Activated CD4-positive, alpha-beta T cell treated with anti-CD3 and anti-CD28 coated beads, Interleukin-2, Interleukin-4, amounts not matched to agents 100 ng/mL and 50 ng/mL, durations not matched to agents 16 hours and 8 hours (primary cell): Measurements from ENCODE around the gene CNTN6.
"Not testable (repeated sequence)": the region's sequence is repeated elsewhere in the genome, so short reads cannot be mapped to it uniquely, and the experiment has no call there.

Experiments
- DNase-seq: peaks from one replicate; pipeline ENCODE4 v3.0.0-alpha.2; 2020; ENCODE audit warnings: low spot score

Gene CNTN6

GRCh38 chr3:1288805-1289494 is 196.1 kb downstream of the CNTN6 start:
- DNase-seq, result no peak

DNA sequence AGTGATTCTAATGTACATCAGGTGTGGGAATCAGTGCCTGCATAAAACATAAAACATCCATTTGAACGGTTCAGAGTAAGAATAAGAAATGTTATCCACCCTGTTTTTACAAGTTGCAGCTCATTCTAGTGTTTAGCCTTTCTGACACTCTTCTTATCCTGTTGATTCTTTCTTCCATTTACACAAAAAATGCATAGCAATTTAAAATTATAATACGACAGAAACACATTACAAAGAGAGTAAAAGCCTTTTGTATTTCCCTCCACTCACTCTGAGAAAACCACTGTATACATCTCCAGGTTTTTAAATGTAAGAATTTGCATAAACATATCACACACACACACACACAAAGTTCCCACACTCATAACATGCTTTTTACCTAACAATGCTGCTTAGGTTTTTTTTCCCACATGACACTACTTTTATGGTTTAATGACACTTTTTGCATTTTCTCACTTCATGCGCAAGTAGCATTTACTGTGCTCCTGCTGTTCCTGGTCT is 199.8 kb downstream of the CNTN6 start:
- no peak for DNase-seq

GRCh38 chr3:1294586-1294985 is 201.8 kb downstream of the CNTN6 start:
- no peak for DNase-seq

- DNase-seq, result no peak
These were observed 225.6 kb downstream of the CNTN6 start for GRCh38 chr3:1318296-1319005.

DNA sequence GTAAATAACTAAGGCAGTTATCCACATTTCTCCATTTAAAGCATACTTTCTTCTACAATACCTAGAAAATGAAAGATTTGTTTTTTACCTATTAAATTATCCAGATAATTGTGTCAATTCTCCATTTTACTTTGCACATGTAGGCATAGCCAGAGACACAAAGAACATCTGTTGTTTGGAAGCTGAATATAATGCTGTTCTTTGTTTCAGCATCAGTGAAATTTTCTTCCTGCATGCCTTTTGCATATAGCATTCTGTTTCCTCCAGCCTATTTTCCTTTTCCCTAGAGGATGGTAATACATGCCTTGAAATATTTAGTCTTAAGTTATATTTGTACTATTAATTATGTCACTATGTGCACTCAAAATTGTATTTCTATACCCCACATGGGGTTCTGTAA is 233.7 kb downstream of the CNTN6 start:
- DNase-seq, result no peak

GRCh38 chr3:1330107-1330506 is 237.3 kb downstream of the CNTN6 start:
- DNase-seq, result no peak

DNA sequence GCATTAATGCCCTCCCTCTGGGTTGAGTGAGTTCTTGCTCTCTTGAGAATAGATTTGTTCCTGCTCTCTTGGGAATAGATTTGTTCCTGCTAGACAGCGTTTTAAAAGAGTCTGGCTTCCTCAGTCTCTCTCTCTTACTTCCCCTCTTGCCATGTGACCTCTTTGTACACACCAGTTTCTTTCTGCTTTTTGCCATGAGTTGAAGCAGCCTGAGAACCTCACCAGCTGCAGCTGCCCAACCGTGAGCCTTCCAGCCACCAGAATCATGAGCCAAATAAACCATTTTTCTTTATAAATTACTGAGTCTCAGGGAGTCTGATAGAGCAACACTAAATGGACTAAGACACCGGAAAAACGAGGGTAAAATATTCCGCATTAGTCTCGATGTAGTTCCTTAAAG is 253.6 kb downstream of the CNTN6 start:
- DNase-seq, result no peak

DNA sequence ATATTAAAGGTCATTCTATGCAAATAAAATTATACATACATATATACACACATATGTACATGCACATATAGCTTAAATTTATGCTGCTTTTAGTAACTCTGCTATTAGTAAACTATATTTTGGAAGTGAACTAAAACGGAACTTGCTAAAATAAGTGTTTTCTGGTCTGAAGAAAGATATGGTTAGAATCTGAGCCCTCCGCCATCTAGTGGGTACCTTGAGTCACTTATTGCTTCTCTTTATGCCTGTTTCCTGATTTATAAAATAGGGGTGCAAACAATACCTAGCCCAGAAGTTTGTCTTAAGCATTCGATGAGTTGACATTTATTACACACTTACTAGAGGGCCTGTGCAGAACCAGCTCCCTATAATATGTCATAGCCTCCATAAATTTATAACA is 255.7 kb downstream of the CNTN6 start:
- DNase-seq, result no peak

DNA sequence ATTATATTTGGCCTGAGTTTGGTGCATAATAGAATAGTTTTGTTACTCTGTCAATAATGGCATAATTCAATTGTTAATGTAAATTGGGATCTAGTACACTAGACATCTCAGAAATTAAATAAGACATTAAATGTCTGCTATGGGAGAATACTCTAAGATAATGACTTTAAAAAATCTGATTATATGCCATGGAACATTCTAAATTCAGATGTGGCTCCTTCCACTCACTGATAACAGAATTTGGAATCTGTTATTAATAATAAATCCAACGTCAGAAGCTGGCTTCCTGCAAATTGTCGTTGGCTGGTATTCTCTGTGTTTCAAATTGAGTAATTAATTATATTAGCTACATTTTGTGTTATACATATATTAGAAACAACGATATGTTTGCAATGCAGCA is 258.1 kb downstream of the CNTN6 start:
- DNase-seq, result no peak

- no peak for DNase-seq
These were observed 262.9 kb downstream of the CNTN6 start for GRCh38 chr3:1355691-1356090.

DNA sequence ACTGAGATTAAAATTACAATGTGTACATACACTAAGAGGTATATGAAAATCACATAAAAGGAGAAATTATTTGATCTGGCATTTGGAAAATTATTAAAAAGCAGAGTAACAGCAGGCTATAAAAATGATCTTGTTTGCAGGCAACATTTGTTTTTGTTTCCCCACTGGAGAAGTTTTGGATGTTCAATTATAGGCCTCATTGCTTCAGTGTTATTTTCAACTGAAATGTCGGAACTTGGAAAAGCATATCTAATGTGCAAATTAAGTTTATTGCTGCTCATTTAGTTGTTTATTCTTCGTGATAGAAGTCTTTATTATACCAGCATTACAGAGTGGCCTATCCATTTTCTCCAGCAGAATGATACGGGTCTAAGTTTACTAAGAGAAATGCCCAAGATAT is 263.3 kb downstream of the CNTN6 start:
- no peak for DNase-seq

- no peak for DNase-seq
These were observed 272.7 kb downstream of the CNTN6 start for GRCh38 chr3:1365528-1365927.

DNA sequence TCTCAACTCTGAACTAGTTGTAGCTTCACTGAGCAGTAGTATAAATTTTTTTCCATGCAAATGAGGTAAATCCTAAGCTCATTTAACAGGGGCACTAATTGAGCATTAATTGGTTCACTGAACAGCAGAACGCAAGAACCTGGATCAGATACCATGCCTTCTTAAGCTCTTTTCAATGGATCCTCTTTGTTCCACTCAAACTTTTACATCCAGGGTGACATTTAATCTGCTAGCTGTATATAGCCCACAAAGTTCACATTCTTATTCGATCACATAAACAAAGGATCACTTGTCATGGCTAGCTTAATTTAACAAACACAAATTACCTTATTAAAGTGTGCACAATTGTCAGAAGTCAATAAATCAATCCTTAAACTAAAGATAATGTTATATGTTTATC is 281.6 kb downstream of the CNTN6 start:
- no peak for DNase-seq

GRCh38 chr3:1375145-1375544 is 282.3 kb downstream of the CNTN6 start:
- DNase-seq, result no peak

GRCh38 chr3:1380926-1381646 is 288.3 kb downstream of the CNTN6 start:
- peak; percentile 33 for DNase-seq

GRCh38 chr3:1381647-1382036 is 288.8 kb downstream of the CNTN6 start:
- no peak for DNase-seq

DNA sequence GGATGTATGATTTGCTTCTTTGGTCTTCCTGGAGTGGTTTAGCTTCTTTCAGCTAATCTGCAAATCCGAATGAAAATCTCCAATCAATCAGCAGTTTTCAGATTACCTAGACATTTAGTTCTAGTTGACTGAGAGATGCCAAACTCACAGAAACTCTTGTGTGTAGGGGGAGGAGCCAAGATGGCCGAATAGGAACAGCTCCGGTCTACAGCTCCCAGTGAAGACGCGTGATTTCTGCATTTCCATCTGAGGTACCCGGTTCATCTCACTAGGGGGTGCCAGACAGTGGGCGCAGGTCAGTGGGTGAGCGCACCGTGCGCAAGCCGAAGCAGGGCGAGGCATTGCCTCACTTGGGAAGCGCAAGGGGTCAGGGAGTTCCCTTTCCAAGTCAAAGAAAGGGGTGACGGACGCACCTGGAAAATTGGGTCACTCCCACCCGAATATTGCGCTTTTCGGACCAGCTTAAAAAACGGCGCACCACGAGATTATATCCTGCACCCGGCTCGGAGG is 294.6 kb downstream of the CNTN6 start:
- DNase-seq, result not testable (repeated sequence)

GRCh38 chr3:1394188-1394587 is 301.4 kb downstream of the CNTN6 start:
- no peak for DNase-seq

DNA sequence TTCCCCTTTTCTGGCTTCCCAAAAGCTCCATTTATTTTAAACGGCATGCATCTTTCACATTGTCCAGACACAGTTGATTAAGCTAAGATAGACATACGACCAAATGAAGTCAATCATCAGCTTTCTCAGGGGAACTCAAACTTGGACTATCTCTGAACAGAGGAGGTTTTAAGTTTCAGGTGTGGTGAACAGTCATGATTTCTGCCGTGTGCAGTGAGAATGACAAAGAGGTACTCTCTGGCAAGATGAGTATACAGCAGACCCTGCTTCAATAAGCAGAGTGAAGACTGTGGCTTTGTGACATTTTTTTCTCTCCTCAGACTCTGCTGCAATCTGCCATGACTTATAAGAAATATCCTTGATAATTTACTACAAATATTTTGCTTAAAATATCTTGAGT is 307.7 kb downstream of the CNTN6 start:
- DNase-seq, result no peak

DNA sequence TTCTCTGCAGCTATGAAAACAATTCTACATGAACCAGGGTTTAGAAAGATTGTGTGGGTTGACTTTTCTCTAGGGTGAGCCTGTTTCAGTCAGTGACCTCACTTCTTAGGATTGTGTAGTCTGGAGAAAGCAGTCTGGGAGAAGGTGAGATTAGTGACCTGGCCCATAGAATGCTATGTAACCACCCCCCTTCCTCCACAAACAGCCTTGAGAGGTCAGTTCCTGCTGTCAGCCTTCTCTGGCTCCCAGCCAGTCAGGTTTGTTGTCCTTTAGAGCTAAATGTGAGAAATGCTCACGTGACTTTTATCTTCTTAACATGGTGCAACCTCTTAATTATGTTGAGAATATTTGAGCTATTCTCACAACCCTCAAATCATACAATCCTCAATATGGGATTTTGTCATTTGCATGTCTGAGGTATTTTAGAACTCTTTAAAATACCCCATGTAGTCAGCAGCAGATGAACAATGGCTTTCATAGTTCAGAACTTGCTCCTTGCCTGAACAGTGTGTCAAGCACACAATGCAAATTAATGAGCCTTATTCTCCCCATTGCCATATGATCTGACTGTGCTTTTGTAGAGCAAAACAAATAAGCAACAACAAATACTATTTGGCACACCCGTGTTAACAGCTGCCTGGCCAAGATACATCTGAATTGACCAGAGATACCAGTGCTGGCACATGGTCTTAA is 311.6 kb downstream of the CNTN6 start:
- no peak for DNase-seq

DNA sequence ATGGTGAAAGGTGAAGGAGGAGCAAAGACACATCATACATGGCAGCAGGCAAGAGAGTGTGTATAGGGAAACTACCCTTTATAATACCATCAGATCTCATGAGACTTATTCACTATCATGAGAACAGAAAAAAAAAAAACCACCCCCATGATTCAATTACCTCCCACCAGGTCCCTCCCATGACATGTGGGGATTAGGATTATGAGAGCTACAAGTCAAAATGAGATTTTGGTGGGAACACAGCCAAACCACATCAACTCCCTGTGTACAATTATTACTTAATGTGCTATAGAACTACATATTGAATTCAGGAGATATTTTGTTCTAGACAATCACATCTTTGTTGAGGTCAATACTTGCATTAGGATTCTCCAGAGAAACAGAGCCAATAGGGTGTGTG is 313.4 kb downstream of the CNTN6 start:
- DNase-seq, result no peak

DNA sequence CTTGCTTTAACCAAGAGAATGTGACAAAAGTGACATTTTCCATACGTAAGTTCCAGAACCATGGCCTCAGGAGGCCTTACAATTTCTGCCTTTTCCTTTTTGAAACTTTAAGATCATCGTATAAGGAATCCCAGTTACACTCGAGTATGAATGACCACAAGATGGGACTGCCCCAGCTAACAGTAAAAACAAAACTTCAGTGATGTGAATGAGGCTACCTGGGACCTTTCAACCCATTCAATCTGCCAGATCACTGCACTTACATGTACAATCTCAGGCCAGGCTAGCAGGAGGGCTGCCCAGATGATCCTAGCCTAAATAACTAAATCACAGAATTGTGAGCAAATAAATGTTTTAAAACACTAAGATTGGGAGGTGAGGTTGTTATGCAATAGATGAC is 328.8 kb downstream of the CNTN6 start:
- no peak for DNase-seq
